ENCODE data around the gene CCDC60. TPM values are rescaled to one million over a fixed set of nuclear protein-coding genes. Genes with fewer than 3 reads are reported as not detected.

The CCDC60 gene
- total and polyA plus RNA-seq, 2 donors from 2014 or later = not detected

DNA sequence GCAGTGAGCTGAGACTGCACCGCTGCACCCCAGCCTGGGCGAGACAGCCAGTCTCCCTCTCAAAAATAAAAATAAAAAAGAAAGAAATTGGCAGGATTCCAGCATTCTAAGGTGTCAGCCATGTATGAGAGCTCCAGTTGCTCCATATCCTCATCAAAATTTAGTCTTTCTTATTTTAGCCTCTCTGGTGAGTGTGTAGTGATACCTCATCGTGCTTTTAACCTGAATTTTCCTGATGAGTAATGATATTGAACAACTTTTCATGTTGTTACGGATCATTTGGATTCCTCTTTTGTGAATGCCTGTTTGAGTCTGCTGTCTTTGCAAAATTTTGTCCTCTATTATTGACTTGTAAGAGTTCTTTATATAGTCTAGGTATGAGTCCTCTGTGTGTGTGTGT, 28.5 kb downstream of the CCDC60 start:
- TF ChIP-seq, protein P1, sequence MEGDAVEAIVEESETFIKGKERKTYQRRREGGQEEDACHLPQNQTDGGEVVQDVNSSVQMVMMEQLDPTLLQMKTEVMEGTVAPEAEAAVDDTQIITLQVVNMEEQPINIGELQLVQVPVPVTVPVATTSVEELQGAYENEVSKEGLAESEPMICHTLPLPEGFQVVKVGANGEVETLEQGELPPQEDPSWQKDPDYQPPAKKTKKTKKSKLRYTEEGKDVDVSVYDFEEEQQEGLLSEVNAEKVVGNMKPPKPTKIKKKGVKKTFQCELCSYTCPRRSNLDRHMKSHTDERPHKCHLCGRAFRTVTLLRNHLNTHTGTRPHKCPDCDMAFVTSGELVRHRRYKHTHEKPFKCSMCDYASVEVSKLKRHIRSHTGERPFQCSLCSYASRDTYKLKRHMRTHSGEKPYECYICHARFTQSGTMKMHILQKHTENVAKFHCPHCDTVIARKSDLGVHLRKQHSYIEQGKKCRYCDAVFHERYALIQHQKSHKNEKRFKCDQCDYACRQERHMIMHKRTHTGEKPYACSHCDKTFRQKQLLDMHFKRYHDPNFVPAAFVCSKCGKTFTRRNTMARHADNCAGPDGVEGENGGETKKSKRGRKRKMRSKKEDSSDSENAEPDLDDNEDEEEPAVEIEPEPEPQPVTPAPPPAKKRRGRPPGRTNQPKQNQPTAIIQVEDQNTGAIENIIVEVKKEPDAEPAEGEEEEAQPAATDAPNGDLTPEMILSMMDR (IDR thresholded peaks at IDR 0.05; ENCODE audit: borderline replicate concordance, extremely low read depth, insufficient read depth) = no peak
- no peak overlapping the region for H3K27ac ChIP-seq (ENCODE audit: low read depth in 2 of 2, low read length in 2 of 2)
- H3K9ac ChIP-seq (ENCODE audit: low read length in 3 of 3) = no peak overlapping the region
- intact Hi-C loops (cut with DNase I) = no loop called here
- no peaks in the 10 kb centered on the region for H3K9me3 ChIP-seq (ENCODE audit: control insufficient read depth in 2 of 3, insufficient read depth in 1 of 3, low read length in 3 of 3)
- DNase-seq = no peak
- no peaks in the 10 kb centered on the region for H3K27me3 ChIP-seq (ENCODE audit: control insufficient read depth, insufficient read depth, low read length)
- no peaks in the 10 kb centered on the region for H3K36me3 ChIP-seq (ENCODE audit: control insufficient read depth in 2 of 3, insufficient read depth in 3 of 3, low read length in 3 of 3)
- H3K4me1 ChIP-seq (ENCODE audit: control insufficient read depth in 2 of 3, insufficient read depth in 2 of 3, low read depth in 1 of 3, low read length in 3 of 3) = no peaks in the 10 kb centered on the region
- no peak for FAIRE-seq
- H3K4me3 ChIP-seq (ENCODE audit: low read length in 3 of 3) = no peak overlapping the region

DNA sequence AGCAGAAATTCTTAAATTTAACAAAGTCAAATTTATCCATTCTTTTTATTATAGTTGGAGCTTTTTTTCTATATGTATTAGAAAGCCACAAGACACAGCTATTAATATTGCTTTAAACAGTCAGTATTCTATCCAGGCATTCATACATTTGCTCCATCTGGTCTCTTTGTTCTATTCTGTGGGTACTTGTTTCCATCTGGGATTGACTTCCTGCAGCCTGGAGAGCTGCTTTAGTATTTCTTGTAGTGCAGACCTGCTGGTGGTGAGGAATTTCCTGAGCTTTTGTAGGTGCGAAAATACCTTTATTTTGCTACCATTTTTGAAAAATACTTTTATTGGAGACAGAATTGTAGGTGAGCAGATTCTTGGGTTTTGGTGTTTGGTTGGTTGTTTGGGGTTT, 29.0 kb downstream of the CCDC60 start:
- Histone ChIP-seq H3K4me3 (ENCODE audit: low read length in 3 of 3) (no peak overlapping the region), H3K4me1 (ENCODE audit: control insufficient read depth in 2 of 3, insufficient read depth in 2 of 3, low read depth in 1 of 3, low read length in 3 of 3) (no peaks in the 10 kb centered on the region), H3K27ac (ENCODE audit: low read depth in 2 of 2, low read length in 2 of 2) (no peak overlapping the region), H3K9me3 (ENCODE audit: control insufficient read depth in 2 of 3, insufficient read depth in 1 of 3, low read length in 3 of 3) (no peaks in the 10 kb centered on the region), H3K9ac (ENCODE audit: low read length in 3 of 3) (no peak overlapping the region), H3K27me3 (ENCODE audit: control insufficient read depth, insufficient read depth, low read length) (no peaks in the 10 kb centered on the region), H3K36me3 (ENCODE audit: control insufficient read depth in 2 of 3, insufficient read depth in 3 of 3, low read length in 3 of 3) (no peaks in the 10 kb centered on the region)
- intact Hi-C loops (cut with DNase I) = no loop called here
- TF ChIP-seq, protein P1 (IDR thresholded peaks at IDR 0.05; ENCODE audit: borderline replicate concordance, extremely low read depth, insufficient read depth) = no peak
- FAIRE-seq = no peak
- no peak for DNase-seq

DNA sequence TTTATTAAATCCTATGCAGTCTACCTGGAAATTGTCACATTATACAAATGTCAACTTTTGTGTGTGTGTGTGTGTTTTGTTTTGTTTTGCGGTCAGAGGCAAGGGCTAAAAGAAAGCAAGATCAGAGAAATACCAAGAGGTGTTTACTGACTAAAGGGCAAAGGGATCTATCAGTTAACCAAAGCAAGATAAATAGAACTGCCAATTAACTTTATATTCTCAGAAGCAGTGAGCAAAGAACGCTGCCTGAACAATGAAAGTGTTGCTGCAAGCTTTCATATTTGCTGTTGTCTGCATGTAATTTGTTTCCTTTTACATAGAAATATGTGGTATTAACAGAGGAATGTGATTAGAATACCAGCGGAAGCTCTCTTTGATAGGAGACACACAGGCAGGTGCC, 30.9 kb downstream of the CCDC60 start:
- H3K9me3 ChIP-seq (ENCODE audit: control insufficient read depth in 2 of 3, insufficient read depth in 1 of 3, low read length in 3 of 3) = no peaks in the 10 kb centered on the region
- H3K27me3 ChIP-seq (ENCODE audit: control insufficient read depth, insufficient read depth, low read length) = no peaks in the 10 kb centered on the region
- FAIRE-seq = no peak
- intact Hi-C loops (cut with DNase I) = no loop called here
- DNase-seq = no peak
- no peaks in the 10 kb centered on the region for H3K36me3 ChIP-seq (ENCODE audit: control insufficient read depth in 2 of 3, insufficient read depth in 3 of 3, low read length in 3 of 3)
- no peak overlapping the region for H3K9ac ChIP-seq (ENCODE audit: low read length in 3 of 3)
- no peak overlapping the region for H3K4me3 ChIP-seq (ENCODE audit: low read length in 3 of 3)
- no peak overlapping the region for H3K27ac ChIP-seq (ENCODE audit: low read depth in 2 of 2, low read length in 2 of 2)
- TF ChIP-seq, protein P1 (IDR thresholded peaks at IDR 0.05; ENCODE audit: borderline replicate concordance, extremely low read depth, insufficient read depth) = no peak
- no peaks in the 10 kb centered on the region for H3K4me1 ChIP-seq (ENCODE audit: control insufficient read depth in 2 of 3, insufficient read depth in 2 of 3, low read depth in 1 of 3, low read length in 3 of 3)

DNA sequence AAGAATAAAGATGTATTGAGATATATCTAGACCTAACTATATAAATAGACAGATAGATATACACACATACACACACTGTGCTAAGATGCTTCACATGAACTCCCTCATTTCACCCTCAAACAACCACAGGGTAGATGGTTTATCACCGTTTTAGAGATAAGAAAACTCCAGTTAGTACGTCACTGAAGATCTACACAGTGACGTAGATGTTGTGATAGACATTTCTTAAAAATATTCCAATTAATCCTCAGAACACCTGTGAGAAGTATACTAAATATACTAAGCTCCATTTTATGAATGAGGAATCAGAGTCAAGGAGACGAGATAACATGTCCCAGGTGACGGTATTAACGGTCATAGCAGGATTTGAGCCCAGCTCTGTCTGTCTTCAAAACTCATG, 31.5 kb downstream of the CCDC60 start:
- no peak for FAIRE-seq
- intact Hi-C loops (cut with DNase I) = no loop called here

More for the DNA sequence above, 31.5 kb downstream of the CCDC60 start:
- no peak for DNase-seq
- no peak overlapping the region for H3K4me3 ChIP-seq (ENCODE audit: low read length in 3 of 3)
- H3K36me3 ChIP-seq (ENCODE audit: control insufficient read depth in 2 of 3, insufficient read depth in 3 of 3, low read length in 3 of 3) = no peaks in the 10 kb centered on the region
- H3K9me3 ChIP-seq (ENCODE audit: control insufficient read depth in 2 of 3, insufficient read depth in 1 of 3, low read length in 3 of 3) = no peaks in the 10 kb centered on the region
- no peak overlapping the region for H3K9ac ChIP-seq (ENCODE audit: low read length in 3 of 3)
- no peaks in the 10 kb centered on the region for H3K27me3 ChIP-seq (ENCODE audit: control insufficient read depth, insufficient read depth, low read length)
- H3K4me1 ChIP-seq (ENCODE audit: control insufficient read depth in 2 of 3, insufficient read depth in 2 of 3, low read depth in 1 of 3, low read length in 3 of 3) = no peaks in the 10 kb centered on the region
- TF ChIP-seq, protein P1 (IDR thresholded peaks at IDR 0.05; ENCODE audit: borderline replicate concordance, extremely low read depth, insufficient read depth) = no peak
- no peak overlapping the region for H3K27ac ChIP-seq (ENCODE audit: low read depth in 2 of 2, low read length in 2 of 2)

All from kidney (tissue), 14 donors.